PC-9 (cell line): ENCODE results near the gene BCAS3. TPM values are rescaled to one million over a fixed set of nuclear protein-coding genes. Genes with fewer than 3 reads are reported as not detected.

Experiments
- BruUV-seq: library from RNA; stranded (reverse); fragments of 400-500 nt; replicated peaks from 2 replicates; lab custom pipeline; 2021; lab: Mats Ljungman, UMichigan
- CTCF ChIA-PET: fragments of 300-600 bp; sonication (Branson Sonifier 250); formaldehyde crosslinking; loops from one replicate; lab custom pipeline; 2022; ENCODE audit warnings: antibody characterized with exemption; lab: Charles Lee
- POLR2A ChIA-PET: fragments of 300-600 bp; sonication (Branson Sonifier 250); formaldehyde crosslinking; loops from one replicate; lab custom pipeline; 2022; ENCODE audit warnings: antibody characterized with exemption; ENCODE audit not compliant: unreplicated experiment; lab: Charles Lee
- DNase-seq, 2 experiments: peaks; one replicate each; pipeline versions ENCODE4 v3.0.0 to v3.0.0-alpha.2; 2015 to 2022; ENCODE audit warnings: mixed read lengths in 1 of 2
- H2AFZ ChIP-seq: fragments of 200-600 bp; sonication (generic); 2 replicates; pipeline ENCODE4 v1.8.1; 2017; ENCODE audit warnings: antibody characterized with exemption
- H3F3A ChIP-seq: fragments of 200-600 bp; sonication (generic); 2 replicates; pipeline ENCODE4 v1.8.1; 2017; ENCODE audit warnings: antibody characterized with exemption, mild to moderate bottlenecking, low read depth; ENCODE audit not compliant: insufficient read depth
- H3K27ac ChIP-seq: fragments of 200-600 bp; sonication (generic); 2 replicates; pipeline ENCODE4 v1.6.1; 2016; ENCODE audit warnings: mixed run types
- H3K27me3 ChIP-seq: fragments of 200-600 bp; sonication (generic); 2 replicates; pipeline ENCODE4 v1.6.1; 2016; ENCODE audit warnings: low read depth, mixed run types; ENCODE audit not compliant: insufficient read depth
- H3K36me3 ChIP-seq: fragments of 200-600 bp; sonication (generic); 2 replicates; pipeline ENCODE4 v1.6.1; 2016; ENCODE audit warnings: low read depth, mixed run types
- H3K4me1 ChIP-seq: fragments of 200-600 bp; sonication (generic); replicated peaks from 2 replicates; pipeline ENCODE4 v1.6.1; 2016; ENCODE audit warnings: mixed run types; ENCODE audit not compliant: insufficient read depth
- H3K4me2 ChIP-seq: fragments of 200-600 bp; sonication (generic); 2 replicates; pipeline ENCODE4 v1.6.1; 2017; ENCODE audit warnings: mixed run types
- H3K4me3 ChIP-seq: fragments of 200-600 bp; sonication (generic); 2 replicates; pipeline ENCODE4 v1.6.1; 2016; ENCODE audit warnings: mixed run types
- H3K79me2 ChIP-seq: fragments of 200-600 bp; sonication (generic); 2 replicates; pipeline ENCODE4 v1.6.1; 2017; ENCODE audit warnings: low read depth, mixed run types
- H3K9me2 ChIP-seq: fragments of 200-600 bp; sonication (generic); 2 replicates; pipeline ENCODE4 v1.8.1; 2017; ENCODE audit warnings: mild to moderate bottlenecking; ENCODE audit not compliant: insufficient read depth
- H3K9me3 ChIP-seq: fragments of 200-600 bp; sonication (generic); 2 replicates; pipeline ENCODE4 v1.8.1; 2016; ENCODE audit warnings: low read depth; ENCODE audit not compliant: insufficient read depth
- H4K20me1 ChIP-seq: fragments of 200-600 bp; sonication (generic); 2 replicates; pipeline ENCODE4 v1.8.1; 2017; ENCODE audit not compliant: insufficient read depth
- EZH2 ChIP-seq: fragments of 200-600 bp; sonication (generic); IDR thresholded peaks from 2 replicates; pipeline ENCODE4 v1.8.0; 2017; ENCODE audit warnings: antibody characterized with exemption, low read depth
- intact Hi-C: fragments of 100-400 bp; cut with micrococcal nuclease; formaldehyde crosslinking; loops from one replicate; pipeline ENCODE4 v1.10.0; 2022; ENCODE audit not compliant: unreplicated experiment
- total RNA-seq: library from RNA; stranded (reverse); gene quantifications from 2 replicates; pipeline ENCODE4 v1.2.3, GENCODE V29; 2021
- TF ChIP-seq, protein P1 (sequence below): fragments of 200-600 bp; sonication (generic); conservative IDR thresholded peaks from 2 replicates; pipeline ENCODE4 v1.6.1; 2017; ENCODE audit warnings: mixed run types, antibody characterized with exemption, mild to moderate bottlenecking, moderate library complexity

BCAS3 gene
- total RNA-seq, 1 experiment from 2014 or later: 26.0 TPM

DNA sequence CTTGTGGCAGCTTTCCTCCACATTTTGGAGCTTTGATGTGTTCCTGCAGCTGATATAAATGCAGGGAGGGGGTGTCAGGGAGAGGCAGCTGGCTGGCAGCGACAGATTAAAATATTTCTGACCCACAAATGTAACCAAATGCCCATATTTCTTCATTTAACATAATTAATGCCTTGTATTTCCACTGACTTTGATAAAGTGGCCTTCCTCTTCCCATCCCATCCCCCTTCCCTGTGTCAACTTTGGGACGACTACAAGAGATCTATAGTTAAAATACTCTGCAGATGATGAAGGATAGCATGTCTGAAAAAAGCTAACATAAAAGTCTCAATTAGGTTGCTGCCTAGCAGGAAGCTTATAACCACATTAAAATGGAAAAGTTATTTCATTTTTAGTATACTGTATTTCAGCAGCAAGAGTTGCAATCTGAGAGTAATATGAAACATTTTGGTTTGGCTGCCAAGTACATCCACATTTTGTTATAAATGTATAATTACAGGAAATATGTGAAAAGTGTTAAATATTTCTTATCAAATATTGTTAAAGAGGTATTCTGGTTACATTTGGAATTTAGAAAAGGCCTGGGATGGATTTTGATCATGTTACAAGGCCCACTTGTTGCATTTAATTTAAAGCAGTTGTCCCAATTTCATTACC is 483.3 kb downstream of the BCAS3 start:
- H2AFZ ChIP-seq: no peak overlapping the region
- H3K79me2 ChIP-seq: no peaks in the 10 kb centered on the region
- H3K9me2 ChIP-seq: no peaks in the 10 kb centered on the region
- no peak for DNase-seq
- ChIA-PET POLR2A (no interaction called here), CTCF (no interaction called here)
- H3K36me3 ChIP-seq: no peaks in the 10 kb centered on the region
- intact Hi-C loops: no loop called here
- no peak overlapping the region for H3K4me3 ChIP-seq
- no peaks in the 10 kb centered on the region for H3K4me1 ChIP-seq
- no peak overlapping the region for H3K4me2 ChIP-seq
- H3K27ac ChIP-seq: no peak overlapping the region
- no peaks in the 10 kb centered on the region for H4K20me1 ChIP-seq
- no peaks in the 10 kb centered on the region for H3F3A ChIP-seq
- H3K9me3 ChIP-seq: no peaks in the 10 kb centered on the region
- H3K27me3 ChIP-seq: no peaks in the 10 kb centered on the region
- no TSS peak for BruUV-seq
- TF ChIP-seq, protein P1, sequence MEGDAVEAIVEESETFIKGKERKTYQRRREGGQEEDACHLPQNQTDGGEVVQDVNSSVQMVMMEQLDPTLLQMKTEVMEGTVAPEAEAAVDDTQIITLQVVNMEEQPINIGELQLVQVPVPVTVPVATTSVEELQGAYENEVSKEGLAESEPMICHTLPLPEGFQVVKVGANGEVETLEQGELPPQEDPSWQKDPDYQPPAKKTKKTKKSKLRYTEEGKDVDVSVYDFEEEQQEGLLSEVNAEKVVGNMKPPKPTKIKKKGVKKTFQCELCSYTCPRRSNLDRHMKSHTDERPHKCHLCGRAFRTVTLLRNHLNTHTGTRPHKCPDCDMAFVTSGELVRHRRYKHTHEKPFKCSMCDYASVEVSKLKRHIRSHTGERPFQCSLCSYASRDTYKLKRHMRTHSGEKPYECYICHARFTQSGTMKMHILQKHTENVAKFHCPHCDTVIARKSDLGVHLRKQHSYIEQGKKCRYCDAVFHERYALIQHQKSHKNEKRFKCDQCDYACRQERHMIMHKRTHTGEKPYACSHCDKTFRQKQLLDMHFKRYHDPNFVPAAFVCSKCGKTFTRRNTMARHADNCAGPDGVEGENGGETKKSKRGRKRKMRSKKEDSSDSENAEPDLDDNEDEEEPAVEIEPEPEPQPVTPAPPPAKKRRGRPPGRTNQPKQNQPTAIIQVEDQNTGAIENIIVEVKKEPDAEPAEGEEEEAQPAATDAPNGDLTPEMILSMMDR: no peak
- no peak for TF ChIP-seq EZH2

DNA sequence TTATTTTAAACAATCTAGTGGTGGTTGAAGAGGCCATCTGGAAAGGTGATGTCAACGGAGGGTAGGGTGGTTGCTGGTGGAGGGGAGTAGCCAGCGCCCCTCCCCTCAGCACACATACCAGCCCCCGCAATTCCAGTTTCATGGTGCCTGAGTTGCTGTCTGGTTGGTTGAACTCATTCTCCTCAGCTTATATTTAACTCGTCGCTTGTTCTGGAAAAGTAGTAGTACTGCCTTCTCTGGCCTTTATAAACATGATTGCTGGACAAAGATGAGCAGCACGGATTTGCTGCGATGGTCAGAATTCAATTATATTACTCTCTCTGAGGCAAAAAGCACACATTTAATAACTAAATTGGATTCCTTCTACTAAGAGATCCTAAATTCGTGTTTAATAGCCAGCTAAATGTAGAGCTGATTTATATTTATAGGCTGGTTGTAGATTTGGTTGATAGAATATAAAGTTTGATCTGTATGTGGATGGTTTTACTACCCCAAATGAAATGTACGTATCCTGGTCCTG is 484.0 kb downstream of the BCAS3 start:
- peaks cover under 1% of the 10 kb centered on the region; the same call in 1 of the 2 replicates for H3K4me1 ChIP-seq
- no peaks in the 10 kb centered on the region for H3K9me2 ChIP-seq
- no peak for DNase-seq
- H3K4me3 ChIP-seq: no peak overlapping the region
- no peaks in the 10 kb centered on the region for H3F3A ChIP-seq
- POLR2A ChIA-PET: interaction anchor here (0.7 kb wide), 1 partner anchor 633 kb away, joined by 3 read pairs; no protein-coding TSS in a partner anchor
- no TSS peak for BruUV-seq
- no peak overlapping the region for H3K27ac ChIP-seq
- CTCF ChIA-PET: no interaction called here
- no peaks in the 10 kb centered on the region for H3K9me3 ChIP-seq
- no peak overlapping the region for H2AFZ ChIP-seq
- no peaks in the 10 kb centered on the region for H4K20me1 ChIP-seq
- H3K27me3 ChIP-seq: no peaks in the 10 kb centered on the region
- no peak for TF ChIP-seq EZH2
- TF ChIP-seq, protein P1: no peak
- H3K36me3 ChIP-seq: no peaks in the 10 kb centered on the region
- no peak overlapping the region for H3K4me2 ChIP-seq
- H3K79me2 ChIP-seq: no peaks in the 10 kb centered on the region
- intact Hi-C loops: no loop called here

DNA sequence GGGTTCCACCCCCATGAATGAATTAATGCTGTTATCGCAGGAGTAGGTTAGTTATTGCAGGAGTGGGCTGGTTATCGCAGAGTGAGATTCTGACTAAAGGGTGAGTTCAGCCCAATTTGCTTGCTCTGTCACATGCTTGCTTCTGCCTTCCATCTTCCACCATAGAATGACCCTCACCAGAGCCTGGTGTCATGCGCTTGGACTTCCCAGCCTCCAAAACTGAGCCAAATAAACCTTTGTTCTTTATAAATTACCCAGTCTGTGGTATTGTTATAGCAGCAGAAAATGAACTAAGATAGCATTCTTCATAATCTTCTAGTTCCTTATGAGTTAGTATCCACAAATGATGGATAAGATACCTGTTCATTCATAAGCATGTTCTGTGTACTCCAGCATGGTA is 486.9 kb downstream of the BCAS3 start:
- no peak overlapping the region for H3K4me3 ChIP-seq
- no peaks in the 10 kb centered on the region for H3K79me2 ChIP-seq
- DNase-seq: no peak
- no peaks in the 10 kb centered on the region for H4K20me1 ChIP-seq
- intact Hi-C loops: no loop called here
- H2AFZ ChIP-seq: no peak overlapping the region
- H3K4me2 ChIP-seq: no peak overlapping the region
- H3K27me3 ChIP-seq: no peaks in the 10 kb centered on the region
- TF ChIP-seq, protein P1: no peak
- TF ChIP-seq EZH2: no peak
- POLR2A ChIA-PET: no interaction called here
- no peaks in the 10 kb centered on the region for H3K9me2 ChIP-seq
- H3K9me3 ChIP-seq: no peaks in the 10 kb centered on the region
- H3K36me3 ChIP-seq: no peaks in the 10 kb centered on the region
- H3K27ac ChIP-seq: no peak overlapping the region
- BruUV-seq: no TSS peak
- CTCF ChIA-PET: no interaction called here
- peaks cover 7% of the 10 kb centered on the region; the same call in 1 of the 2 replicates for H3K4me1 ChIP-seq
- H3F3A ChIP-seq: no peaks in the 10 kb centered on the region
